Mesodermal cell (in vitro differentiated cells): Measurements from ENCODE around the gene CDHR2.

Experiments
- H3K27ac ChIP-seq: 2 replicates; pipeline ENCODE4 v1.7.0; 2013; ENCODE audit warnings: mild to moderate bottlenecking, low read depth, low read length, moderate library complexity; ENCODE audit not compliant: severe bottlenecking
- H3K36me3 ChIP-seq: 2 replicates; pipeline ENCODE4 v1.7.1; 2013; ENCODE audit warnings: mild to moderate bottlenecking, low read length, moderate library complexity; ENCODE audit not compliant: control insufficient read depth, insufficient read depth
- H3K4me1 ChIP-seq: one replicate; pipeline ENCODE4 v1.7.1; 2013; ENCODE audit warnings: mild to moderate bottlenecking, low read length; ENCODE audit not compliant: insufficient read depth, control insufficient read depth, poor library complexity, severe bottlenecking
- H3K4me3 ChIP-seq: 2 replicates; pipeline ENCODE4 v1.7.0; 2013; ENCODE audit warnings: low read length, control low read depth, mild to moderate bottlenecking; ENCODE audit not compliant: insufficient read depth, poor library complexity, severe bottlenecking; ENCODE audit errors: extremely low read depth
- H3K9me3 ChIP-seq: 2 replicates; pipeline ENCODE4 v1.7.1; 2013; ENCODE audit warnings: mild to moderate bottlenecking, low read length, moderate library complexity; ENCODE audit not compliant: control insufficient read depth
- WGBS, 2 experiments: methylation state at CpG; one replicate each; pipeline ENCODE4 v1.1.5; 2013; ENCODE audit warnings: missing lambda C conversion rate in 2 of 2; ENCODE audit not compliant: insufficient coverage in 2 of 2; 5-methylcytosine and 5-hydroxymethylcytosine counted together

Gene CDHR2

GRCh38 chr5:176642675-176643490, 93.7 kb downstream of the CDHR2 start:
- 74 to 80% methylated on average over 9 to 11 of the region's 15 CpGs for WGBS, 2 experiments
- no peaks in the 10 kb centered on the region for H3K4me1 ChIP-seq
- H3K36me3 ChIP-seq, result no peaks in the 10 kb centered on the region
- no peaks in the 10 kb centered on the region for H3K9me3 ChIP-seq
- H3K27ac ChIP-seq, result no peak overlapping the region
- no peak overlapping the region for H3K4me3 ChIP-seq

GRCh38 chr5:176643491-176644219, 94.5 kb downstream of the CDHR2 start:
- H3K4me1 ChIP-seq, result peaks cover 7% of the 10 kb centered on the region
- WGBS, 2 experiments, result 84 to 91% methylated on average over 5 to 6 of the region's 11 CpGs
- no peaks in the 10 kb centered on the region for H3K36me3 ChIP-seq
- no peak overlapping the region for H3K4me3 ChIP-seq
- no peak overlapping the region for H3K27ac ChIP-seq
- H3K9me3 ChIP-seq, result no peaks in the 10 kb centered on the region

DNA sequence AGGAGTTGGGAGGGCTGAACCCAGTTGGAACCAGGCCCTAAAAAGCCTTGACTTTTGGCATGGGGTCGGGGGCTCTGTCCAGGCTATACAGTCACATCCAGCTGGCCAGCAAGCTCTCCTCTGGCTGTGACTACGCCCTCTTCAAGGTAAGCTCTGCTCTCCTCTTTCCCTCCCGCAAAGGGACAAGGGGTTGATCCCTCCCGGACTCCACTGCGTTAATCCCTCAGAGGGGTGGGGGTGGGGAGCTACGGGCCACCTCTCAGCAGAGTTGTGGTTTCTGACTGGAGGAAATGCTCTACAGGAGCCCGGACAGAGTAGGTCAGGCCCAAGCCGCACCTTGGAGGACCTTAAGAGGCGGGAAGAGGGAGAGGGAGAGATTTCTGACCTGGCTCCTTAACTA, 95.2 kb downstream of the CDHR2 start:
- Histone ChIP-seq H3K4me1 (peaks cover 9% of the 10 kb centered on the region), H3K36me3 (no peaks in the 10 kb centered on the region), H3K4me3 (no peak overlapping the region), H3K9me3 (no peaks in the 10 kb centered on the region), H3K27ac (no peak overlapping the region)
- WGBS, 2 experiments, result 68 to 84% methylated on average over 5 to 7 of the region's 9 CpGs

- H3K36me3 ChIP-seq, result no peaks in the 10 kb centered on the region
- peaks cover 9% of the 10 kb centered on the region for H3K4me1 ChIP-seq
- no peaks in the 10 kb centered on the region for H3K9me3 ChIP-seq
- no peak overlapping the region for H3K4me3 ChIP-seq
- no peak overlapping the region for H3K27ac ChIP-seq
- 93 to 95% methylated on average over 14 to 22 of the region's 22 CpGs for WGBS, 2 experiments
These were observed 95.9 kb downstream of the CDHR2 start for GRCh38 chr5:176644878-176645670.
